ENCODE results near the gene CTBP1.

The CTBP1 gene

GRCh38 chr4:1222938-1223690 is 25.8 kb downstream of the CTBP1 start:
- DNase-seq (ENCODE audit: low read depth): no peak

GRCh38 chr4:1222036-1222789 is 26.7 kb downstream of the CTBP1 start:
- DNase-seq (ENCODE audit: low read depth): no peak

DNA sequence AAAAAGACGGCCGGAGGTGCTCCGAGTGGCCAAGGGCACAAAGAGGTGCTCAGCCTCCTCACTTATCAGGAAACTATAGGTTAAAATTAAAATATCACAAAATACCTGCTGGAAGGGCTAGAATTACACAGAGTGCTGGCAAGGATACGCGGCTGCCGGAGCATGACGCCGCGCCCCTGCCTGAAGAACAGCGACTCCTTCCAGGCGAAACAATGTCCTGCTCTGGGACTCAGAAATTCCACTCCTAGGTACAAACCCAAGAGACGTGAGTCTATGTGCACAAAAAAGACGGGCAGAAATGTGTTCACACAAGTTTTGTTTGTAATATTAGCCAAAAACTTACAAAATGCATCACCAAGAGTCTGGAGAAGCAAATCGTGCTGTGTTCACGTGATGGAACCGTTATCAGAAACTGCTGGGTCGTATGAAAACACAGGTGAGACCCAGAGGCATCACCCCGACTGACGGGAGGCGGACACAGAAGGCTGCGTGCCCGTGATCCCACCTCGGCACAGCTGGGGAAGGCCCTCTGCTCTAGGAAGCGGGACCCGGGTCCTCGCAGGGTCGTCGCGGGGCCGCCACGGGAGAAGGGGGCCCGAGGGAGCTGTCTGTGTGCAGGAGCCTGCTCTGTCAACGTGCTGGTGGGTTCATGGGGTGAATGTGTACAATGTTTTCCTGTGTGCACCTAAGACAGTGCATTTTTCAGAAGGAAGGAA is 27.6 kb downstream of the CTBP1 start:
- no peak for DNase-seq (ENCODE audit: low read depth)

- DNase-seq (ENCODE audit: low read depth): no peak
Measured at GRCh38 chr4:1220566-1220965, 28.4 kb downstream of the CTBP1 start.

DNA sequence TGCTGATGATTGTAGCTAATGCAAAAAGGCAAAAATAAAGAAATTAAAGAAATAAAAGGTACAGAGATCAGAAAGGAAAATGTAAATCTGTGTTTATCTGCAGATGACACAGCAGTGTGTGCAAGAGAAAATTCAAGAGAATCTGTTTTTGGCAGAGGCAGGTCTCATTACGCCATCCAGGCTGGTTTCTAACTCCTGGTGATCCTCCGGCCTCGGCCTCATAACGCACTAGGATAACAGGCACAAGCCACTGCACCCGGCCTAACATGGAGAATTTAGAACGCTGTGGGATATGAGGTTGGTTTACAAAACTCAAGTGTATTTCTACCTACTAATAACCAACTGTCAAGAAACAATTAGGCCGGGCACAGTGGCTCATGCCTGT is 29.4 kb downstream of the CTBP1 start:
- DNase-seq (ENCODE audit: low read depth): no peak

DNA sequence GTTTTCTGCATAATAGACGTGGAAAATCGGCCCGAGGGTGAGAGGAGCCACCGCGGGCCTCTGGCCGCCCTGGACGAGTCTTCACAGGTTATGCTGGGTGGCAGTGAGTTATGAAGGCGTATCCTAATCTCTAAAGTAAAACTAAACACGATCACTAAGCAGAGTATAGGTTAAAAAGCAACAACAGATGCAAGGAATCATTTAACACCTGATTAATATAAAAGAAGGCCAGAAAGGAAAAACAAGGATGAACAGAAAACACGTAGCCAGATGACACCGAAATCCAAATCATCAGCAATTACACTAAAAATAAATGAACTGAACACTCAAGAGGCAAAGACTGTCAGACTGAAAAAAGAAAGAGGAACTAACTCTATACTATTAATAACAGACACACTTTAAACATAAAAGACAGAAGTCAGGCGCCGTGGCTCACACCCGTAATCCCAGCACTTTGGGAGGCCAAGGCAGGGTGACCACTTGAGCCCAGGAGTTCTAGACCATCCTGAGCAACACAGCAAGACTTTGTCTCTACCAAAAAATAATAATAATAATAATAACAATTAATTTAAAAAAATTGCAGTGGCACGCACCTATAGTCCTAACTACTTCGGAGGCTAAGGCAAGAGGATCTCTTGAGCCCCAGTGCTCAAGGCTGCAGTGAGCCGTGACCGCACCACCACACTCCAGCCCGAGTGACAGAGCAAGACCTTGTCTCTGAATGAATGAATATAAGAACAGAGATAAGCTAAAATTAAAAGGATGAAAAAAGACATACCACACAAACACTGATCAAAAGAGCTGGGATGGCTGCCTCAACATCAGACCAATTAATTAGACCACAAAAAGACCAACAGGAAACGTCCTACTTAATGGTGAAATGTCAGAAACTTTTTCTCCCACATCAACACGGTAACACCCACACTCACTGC is 30.0 kb downstream of the CTBP1 start:
- no peak for DNase-seq (ENCODE audit: low read depth)

DNA sequence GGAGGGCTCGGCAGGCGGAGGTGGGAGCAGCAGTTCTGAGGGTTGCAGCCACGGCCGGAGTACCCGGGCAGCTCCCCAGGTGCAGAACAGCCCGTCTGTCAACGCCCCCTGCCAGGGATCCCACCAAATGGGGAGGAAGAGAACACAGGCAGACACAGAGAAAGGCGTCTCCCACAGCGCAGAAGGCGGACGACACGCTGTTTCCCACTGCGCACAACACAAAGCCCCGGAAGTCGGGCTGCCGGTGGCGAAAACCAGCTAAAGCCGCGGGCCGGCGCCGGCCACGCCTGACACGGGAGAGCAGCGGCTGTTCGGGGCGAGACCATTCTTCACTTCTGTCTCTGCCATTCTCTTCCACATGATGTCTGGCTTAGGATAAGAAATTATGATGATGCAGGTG is 31.6 kb downstream of the CTBP1 start:
- DNase-seq (ENCODE audit: low read depth): no peak

DNA sequence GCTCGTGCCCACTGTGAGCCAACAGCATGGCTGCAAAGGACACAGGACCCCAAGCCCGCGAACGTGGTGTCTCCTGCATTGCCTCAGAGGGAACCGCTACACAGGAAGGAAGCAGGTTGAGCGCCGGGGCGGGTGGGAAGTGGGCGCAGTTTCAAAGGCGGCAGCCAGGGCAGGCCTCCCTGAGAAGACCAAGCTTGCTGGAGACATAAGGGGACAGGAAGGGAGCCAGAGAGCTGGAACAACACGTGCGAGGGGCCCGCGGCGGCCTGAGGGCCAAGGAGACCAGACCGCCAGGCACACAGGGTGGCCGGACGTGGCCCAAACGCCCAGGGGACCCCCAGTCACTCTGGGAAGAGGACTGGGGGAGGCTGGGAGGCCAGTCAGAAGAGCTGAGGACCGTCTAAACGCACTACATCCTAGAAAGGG is 32.0 kb downstream of the CTBP1 start:
- no peak for DNase-seq (ENCODE audit: low read depth)

DNA sequence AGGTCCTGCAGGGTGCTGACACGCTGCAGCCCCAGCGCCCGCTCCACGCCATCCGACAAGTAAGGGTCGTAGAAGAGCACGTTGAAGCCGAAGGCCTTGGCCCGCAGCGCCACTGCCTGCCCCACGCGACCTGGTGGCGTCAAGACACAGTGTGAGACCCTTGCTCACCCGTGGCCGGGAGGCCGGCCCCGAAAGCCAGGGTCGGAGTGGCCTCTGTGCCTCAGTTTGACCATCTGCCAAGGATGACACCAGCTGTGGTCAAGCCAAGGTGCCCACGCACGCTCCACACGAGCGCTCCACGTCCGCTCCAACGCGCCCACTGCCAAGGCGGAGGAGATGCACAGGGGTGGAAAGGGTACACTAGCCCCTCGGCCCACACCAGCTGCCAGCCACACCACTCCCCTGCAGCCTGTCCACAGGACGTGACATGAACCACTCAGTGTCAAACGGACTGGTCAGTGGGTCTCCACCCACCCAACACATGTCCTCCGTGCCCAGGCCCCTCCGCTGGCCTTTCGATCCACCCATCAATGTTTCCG is 32.8 kb downstream of the CTBP1 start:
- no peak for DNase-seq (ENCODE audit: low read depth)

DNA sequence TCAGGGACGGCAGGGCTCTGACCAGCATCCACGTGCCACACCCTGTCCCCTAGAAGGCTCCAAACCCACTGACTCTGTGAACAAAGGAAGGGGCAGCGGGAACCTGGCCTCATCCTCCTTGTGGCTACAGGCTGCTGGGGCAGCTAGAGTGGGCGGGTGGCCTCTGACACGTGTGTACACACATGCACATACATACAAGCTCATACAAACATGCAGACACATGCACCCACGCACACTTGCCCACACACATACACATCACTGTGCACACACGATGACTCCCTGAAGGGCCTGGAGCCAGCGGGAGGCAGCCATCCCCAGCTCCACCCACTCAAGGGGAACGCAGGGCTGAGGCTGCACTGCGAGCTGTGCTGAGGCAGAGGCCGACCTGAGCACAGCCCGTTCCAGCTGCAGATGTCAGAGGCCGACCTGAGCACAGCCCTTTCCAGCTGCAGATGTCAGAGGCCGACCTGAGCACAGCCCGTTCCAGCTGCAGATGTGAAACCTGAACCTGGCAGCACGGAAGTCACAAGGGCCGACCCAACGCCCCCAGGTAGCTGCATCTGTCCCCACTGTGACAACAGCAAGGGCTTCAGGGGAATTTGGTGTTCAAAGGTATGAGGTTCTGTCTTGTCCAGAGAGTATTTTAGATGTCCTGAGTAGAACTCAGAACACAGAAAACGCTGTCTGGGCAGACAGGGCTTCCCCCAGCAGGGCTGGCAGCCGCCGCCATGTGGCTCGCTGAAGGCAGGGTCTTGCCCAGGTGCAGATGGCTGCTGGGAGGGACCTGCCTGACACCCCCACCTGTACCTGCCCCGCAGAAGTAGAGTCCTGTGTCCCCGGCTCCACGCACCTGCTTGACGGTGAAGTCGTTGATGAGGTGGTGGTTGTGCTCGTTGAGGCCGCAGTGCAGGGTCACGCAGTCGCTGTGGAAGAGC is 33.5 kb downstream of the CTBP1 start:
- no peak for DNase-seq (ENCODE audit: low read depth)

GRCh38 chr4:1214101-1215095 is 34.5 kb downstream of the CTBP1 start:
- no peak for DNase-seq (ENCODE audit: low read depth)

DNA sequence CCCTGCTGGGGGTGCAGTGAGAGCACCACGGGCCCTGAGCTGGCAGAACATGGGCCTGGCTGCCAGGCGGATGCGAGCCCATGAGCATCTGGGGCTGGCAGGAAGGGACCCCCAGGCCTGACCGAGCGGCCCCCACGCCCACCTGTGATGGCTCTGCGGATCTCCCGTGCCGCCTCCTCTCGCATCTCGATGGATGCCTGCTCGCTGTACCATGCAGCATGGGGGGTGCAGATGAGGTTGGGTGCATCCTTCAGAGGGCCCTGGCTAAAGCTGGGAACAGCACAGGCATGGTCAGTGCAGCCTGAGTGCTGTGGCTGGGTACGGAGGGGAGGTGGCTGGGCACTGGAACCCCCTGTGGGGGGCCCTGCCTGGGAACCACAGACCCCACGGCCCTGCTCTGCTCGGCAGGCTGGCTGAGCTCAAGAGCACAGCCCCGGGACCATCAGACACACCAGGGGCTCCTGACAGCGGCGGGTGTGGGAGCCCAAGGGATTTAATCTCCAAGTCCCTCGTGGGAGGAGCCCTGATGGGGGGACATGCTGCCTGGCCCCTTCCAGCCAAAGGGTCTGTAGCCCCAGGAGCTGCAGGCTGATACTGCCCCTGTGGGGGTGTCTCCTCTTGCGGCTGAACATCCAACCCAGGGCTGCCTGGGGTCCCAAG is 35.5 kb downstream of the CTBP1 start:
- DNase-seq (ENCODE audit: low read depth): no peak

DNA sequence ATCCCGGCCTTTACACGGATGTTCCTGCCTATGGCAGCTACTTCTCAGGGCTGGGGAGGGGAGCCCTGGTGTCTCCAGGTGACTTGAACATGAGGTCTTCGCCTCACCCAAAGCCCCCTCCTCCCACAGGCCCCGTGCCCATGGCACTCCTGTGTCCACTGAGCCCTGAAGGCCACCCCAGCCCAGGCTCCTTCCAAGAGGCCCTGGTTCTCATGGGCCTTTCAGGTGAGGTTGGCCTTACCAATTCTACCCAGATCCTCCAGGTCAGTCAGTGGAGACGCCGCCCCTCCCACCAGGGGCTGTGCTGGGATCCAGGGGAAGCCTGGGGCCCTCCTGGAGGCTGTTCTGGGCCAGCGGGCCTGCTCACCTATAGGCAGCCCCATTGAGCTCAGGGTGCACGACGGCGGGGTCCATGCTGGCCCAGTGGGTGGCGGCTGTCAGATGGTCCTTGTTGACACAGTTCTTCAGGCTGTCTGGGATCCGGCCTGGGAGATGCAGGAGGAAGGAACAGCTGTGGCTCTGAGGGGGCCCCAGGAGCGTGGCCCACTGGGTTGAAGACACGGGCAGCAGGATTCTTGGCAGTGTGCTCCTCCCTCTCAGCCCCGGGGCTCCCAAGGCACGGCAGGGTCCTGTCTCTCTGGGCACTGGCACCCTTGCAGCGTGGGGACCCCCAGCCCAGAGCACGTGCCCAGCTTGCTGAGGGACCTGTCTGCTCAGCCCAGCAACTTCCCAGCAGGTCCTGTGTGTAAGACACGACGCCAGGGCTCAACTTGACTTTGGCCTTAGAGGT is 36.2 kb downstream of the CTBP1 start:
- no peak for DNase-seq (ENCODE audit: low read depth)

GRCh38 chr4:1211891-1212545 is 36.9 kb downstream of the CTBP1 start:
- DNase-seq (ENCODE audit: low read depth): no peak

DNA sequence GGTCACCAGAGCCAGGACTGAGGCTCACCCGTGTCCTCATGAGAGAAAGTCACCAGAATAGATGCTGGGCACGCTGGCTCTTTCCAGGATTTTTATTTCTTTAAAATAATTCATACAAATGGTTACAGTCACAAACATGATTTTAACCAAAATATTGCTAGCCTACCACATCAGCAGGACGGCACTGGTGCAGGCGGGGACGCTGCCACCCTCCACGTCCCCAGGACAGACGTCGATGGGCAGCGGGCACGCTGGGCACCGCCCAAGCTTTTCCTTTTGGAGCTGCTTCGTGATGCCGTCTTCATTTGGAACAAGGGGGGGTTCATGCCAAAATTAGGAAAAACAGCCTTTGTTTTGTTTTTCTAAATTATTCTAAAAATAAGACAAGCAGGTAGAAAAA is 37.6 kb downstream of the CTBP1 start:
- no peak for DNase-seq (ENCODE audit: low read depth)

GRCh38 chr4:1210971-1211370 is 38.0 kb downstream of the CTBP1 start:
- DNase-seq (ENCODE audit: low read depth): no peak

- DNase-seq (ENCODE audit: low read depth): no peak
Measured at GRCh38 chr4:1210241-1210841, 38.6 kb downstream of the CTBP1 start.

Measured in stimulated activated CD8-positive, alpha-beta memory T cell treated with anti-CD3 and anti-CD28 coated beads, Interleukin-15, amount 100 ng/mL, for 1 hour (primary cell).